Prostate gland (tissue), 2 donors: ENCODE results near the gene GTPBP3.

Source experiments
- CTCF ChIP-seq, 4 experiments: fragments of 200-600 bp in 2 of 4; fragments of 450-650 bp in 2 of 4; sonication (generic) in 2 of 4; IDR thresholded peaks; 1 replicate in 3 of 4; 2 replicates in 1 of 4; pipeline ENCODE4 v1.5.1; 2016 to 2019; ENCODE audit warnings: antibody characterized with exemption in 4 of 4, mild to moderate bottlenecking in 2 of 4, moderate library complexity in 2 of 4
- POLR2A ChIP-seq: fragments of 450-650 bp; IDR thresholded peaks from one replicate; pipeline ENCODE4 v1.6.1; 2016; ENCODE audit warnings: antibody characterized with exemption, mild to moderate bottlenecking
- POLR2AphosphoS5 ChIP-seq: sonication (generic); formaldehyde crosslinking; IDR thresholded peaks from one replicate; pipeline ENCODE4 v1.6.1; 2017; ENCODE audit warnings: antibody characterized with exemption

GRCh38 chr19:17352608-17353280, 15.4 kb downstream of the GTPBP3 start:
- TF ChIP-seq CTCF (IDR thresholded peaks at IDR 0.05) (no peak), POLR2AphosphoS5 (no peak), POLR2A (no peak)
